Right renal pelvis (tissue), 4 donors: ENCODE results near the gene SLC30A3. TPM values are rescaled to one million over a fixed set of nuclear protein-coding genes. Genes with fewer than 3 reads are reported as not detected.

ENCODE experiments used
- DNase-seq, 4 donors: peaks; one replicate each; pipeline ENCODE4 v3.0.0-alpha.2; 2013; ENCODE audit warnings: low read depth in 4 of 4, low spot score in 3 of 4, missing footprints in 1 of 4
- polyA plus RNA-seq, 4 donors: library from polyadenylated mRNA; unstranded; fragments of 120-200 nt; gene quantifications; one replicate each; pipeline ENCODE4 v1.2.1, GENCODE V29; 2013; ENCODE audit not compliant: insufficient read length in 4 of 4

SLC30A3 gene
- polyA plus RNA-seq, 4 donors: 5.1 to 7.8 (median 7.6) TPM

DNA sequence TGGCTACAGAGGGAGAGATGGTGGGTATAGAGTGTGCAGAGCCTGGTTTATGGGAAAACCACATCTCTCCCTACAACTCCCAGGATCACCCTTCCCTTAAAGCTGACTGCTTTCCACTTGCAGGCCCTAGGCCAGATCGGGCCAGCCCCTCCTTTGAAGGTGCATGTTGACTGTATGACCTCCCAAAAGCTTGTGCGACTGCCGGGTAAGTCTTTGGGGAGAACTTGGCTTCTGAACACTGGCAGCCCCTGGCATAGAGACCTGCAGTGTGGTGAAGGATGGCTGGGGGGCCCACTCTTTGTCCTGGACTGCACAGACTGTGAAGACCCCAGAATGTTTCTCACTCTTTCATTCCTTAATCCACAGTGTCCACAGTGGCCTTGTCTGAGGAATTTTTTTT lies 26.2 kb downstream of the SLC30A3 start:
- DNase-seq: no peak

DNA sequence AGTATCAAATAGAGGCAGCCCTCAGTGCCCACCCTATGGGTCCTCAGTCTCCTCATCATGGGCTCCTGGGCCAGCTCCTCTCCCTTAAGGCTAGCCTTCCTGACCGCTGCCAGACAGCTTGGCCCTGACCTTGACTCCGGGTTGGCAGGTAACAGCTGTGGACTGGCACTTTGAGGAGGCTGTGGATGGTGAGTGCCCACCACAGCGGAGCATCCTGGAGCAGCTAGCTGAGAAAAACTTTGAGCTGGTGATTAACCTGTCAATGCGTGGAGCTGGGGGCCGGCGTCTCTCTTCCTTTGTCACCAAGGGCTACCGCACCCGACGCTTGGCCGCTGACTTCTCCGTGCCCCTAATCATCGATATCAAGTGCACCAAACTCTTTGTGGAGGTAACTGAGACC lies 26.7 kb downstream of the SLC30A3 start:
- no peak for DNase-seq

DNA sequence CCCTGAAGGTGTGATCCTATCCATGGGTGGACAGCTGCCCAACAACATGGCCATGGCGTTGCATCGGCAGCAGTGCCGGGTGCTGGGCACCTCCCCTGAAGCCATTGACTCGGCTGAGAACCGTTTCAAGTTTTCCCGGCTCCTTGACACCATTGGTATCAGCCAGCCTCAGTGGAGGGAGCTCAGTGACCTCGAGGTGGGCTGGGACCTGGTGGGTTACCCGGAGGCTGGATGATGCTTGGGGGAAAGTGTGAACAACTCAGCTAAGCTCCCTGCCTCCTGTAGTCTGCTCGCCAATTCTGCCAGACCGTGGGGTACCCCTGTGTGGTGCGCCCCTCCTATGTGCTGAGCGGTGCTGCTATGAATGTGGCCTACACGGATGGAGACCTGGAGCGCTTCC lies 29.5 kb downstream of the SLC30A3 start:
- no peak for DNase-seq

DNA sequence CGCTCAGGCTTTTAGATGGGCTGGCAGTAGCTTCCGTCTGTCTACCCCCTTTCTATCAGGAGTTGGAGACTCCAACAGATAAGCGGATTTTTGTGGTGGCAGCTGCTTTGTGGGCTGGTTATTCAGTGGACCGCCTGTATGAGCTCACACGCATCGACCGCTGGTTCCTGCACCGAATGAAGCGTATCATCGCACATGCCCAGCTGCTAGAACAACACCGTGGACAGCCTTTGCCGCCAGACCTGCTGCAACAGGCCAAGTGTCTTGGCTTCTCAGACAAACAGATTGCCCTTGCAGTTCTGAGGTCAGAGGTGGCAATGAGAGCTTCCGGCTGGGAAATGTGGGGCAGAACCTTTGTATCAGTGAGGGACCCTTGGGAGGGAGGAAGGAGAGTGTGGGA lies 30.9 kb downstream of the SLC30A3 start:
- DNase-seq: no peak

DNA sequence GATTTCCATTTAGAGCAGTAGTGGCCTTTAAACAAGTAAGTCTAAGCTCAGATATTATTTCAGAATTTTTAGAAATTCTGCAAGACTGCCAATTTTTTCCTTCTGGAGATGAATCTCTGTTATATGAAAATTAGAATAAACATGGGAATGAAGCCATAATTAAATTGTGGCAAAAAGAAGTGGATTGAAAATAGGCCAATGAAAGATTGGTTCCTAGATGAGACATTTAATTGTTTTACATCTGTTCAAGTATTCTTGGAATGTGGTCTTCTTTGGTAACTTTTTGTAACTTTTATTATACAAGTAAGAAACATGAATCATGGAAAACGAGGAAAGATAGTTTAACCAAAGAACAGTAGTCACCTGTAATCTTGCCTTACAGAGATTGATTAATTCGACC lies 35.3 kb downstream of the SLC30A3 start:
- no peak for DNase-seq

DNA sequence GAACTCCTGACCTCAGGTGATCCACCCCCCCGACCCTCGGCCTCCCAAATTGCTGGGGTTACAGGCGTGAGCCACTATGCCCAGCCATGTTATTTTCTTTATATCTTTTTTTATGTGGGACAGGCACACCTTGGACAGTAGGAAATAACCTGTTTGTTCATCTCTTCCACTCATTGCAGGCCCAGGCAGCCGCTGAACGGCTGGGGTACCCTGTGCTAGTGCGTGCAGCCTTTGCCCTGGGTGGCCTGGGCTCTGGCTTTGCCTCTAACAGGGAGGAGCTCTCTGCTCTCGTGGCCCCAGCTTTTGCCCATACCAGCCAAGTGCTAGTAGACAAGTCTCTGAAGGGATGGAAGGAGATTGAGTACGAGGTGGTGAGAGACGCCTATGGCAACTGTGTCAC lies 37.3 kb downstream of the SLC30A3 start:
- no peak for DNase-seq

DNA sequence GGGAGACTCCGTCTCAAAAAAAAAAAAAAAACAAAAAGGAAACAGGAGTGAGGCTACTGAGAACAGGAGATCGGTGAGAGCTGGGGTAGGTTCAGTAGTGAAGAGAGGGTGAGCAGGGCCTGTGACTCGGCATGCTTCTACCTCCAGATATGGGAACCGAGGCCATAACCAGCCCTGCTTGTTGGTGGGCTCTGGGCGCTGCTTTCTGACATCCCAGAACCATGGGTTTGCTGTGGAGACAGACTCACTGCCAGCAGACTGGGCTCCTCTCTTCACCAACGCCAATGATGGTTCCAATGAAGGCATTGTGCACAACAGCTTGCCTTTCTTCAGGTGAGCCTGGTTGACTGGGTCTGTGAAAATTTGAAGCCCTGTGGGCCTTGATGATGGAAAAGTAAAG lies 39.4 kb downstream of the SLC30A3 start:
- no peak for DNase-seq

DNA sequence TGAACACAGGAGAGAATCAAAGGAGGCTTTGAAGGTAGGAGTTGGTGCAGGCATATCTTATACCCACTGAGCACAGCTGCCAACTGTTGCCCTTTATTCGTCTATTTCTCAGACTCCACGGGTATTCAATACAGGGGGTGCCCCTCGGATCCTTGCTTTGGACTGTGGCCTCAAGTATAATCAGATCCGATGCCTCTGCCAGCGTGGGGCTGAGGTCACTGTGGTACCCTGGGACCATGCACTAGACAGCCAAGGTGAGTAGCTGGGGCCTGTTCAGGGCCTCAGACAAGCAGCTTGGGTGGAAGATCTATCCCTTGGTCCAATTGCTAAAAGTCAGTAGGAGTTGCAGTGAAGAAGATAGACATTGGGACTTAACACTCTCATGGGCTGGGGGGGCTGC lies 40.4 kb downstream of the SLC30A3 start:
- DNase-seq: no peak

DNA sequence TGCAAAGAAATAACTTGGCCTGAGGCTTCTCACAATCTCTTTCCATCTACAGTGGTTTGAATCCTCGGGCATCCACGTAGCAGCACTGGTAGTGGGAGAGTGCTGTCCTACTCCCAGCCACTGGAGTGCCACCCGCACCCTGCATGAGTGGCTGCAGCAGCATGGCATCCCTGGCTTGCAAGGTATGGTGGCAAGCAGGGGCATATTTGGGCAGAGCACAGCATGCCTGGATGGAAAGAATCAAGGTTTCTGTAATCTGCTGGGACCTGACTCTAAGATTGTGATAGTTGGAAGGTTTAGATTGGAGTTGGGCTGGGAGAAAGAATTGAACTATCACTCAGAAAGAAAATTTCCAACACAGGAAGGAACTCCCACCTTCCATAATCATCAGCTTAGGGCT lies 41.7 kb downstream of the SLC30A3 start:
- DNase-seq: no peak

DNA sequence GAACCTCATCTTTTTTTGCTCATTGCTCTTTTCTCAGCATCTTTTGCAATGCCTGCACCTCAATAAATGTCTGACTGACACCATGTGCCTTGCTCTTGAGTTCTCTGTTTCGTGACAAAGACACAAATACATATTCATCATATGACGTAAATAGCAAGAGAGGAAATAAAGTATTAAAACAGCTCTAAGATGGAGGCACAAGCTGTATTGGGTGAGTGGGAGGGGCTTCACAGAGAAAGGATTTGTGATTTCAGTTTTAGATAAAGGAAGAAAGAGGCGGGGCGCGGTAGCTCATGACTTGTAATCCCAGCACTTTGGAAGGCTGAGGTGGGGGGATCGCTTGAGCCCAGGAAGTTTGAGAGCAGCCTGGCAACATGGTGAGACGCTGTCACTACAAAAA lies 42.8 kb downstream of the SLC30A3 start:
- DNase-seq: no peak

DNA sequence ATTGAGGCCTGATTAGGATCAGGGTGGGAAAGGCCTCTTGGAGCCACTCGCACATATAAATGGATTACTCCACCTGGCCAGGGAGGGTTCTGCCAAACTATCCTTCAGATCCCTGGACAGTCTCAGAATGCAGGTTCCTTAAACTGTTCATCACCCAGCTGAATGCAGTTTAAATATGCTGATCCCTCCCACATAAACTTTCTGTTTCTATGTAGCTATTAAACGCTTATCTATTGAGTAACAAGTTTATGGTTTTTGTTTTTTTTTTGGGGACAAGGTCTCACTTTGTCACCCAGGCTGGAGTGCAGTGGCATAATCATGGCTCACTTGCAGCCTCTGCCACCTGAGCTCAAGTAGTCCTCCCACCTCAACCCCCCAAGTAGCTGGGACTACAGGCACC lies 43.8 kb downstream of the SLC30A3 start:
- DNase-seq: no peak

DNA sequence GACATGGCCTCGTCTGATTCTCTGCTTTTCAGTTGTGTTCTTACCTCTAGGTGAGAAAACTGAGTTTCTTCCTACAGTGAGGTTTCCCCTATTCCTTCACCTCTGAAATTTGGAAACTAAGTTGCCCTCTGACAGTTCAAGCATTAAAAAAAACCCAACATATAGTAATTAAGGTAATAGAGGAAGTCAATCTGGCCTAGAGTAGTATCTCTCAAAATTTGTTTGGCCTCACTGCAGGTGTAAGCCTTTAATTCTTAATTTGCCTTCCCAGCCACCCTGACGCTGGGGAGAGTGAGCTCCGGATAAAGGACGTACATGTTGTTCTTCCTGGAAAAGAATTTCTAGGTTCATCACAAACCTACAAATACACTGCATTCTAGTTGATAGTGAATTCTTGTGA lies 44.2 kb downstream of the SLC30A3 start:
- DNase-seq: no peak

DNA sequence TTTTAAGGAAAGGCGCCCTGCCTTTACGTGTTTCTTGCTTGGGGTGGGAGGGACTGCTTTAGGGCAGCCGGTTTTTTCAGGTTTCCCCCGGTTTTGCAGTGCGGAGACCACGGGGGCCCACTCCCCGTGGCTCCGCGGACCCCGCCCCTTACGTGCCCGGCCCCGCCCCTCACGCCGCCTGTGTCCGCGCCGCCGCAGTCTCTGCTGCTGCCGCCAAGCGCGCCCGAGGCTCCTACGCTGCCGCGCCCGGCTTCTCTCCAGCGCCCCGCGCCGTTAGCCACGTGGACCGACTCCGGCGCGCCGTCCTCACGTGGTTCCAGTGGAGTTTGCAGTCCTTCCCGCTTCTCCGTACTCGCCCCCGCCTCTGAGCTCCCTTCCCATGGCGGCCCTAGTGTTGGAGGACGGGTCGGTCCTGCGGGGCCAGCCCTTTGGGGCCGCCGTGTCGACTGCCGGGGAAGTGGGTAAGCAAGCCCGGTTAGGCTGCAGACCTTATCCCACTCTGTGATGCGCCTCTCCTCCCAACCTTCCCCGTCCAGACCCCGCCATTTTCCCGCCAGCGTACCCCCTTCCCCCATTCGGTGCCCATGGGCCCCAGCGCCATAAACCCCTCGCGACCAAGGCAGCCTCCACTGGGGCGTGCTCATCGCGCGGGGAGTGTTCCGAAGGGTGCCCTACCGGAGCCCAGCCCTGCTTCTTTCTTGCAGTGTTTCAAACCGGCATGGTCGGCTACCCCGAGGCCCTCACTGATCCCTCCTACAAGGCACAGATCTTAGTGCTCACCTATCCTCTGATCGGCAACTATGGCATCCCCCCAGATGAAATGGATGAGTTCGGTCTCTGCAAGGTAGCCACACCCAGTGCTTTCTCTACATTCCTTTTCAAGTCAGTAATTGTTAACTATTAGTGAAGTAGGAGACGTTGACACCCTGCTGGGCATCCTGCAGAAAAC lies 45.4 kb downstream of the SLC30A3 start, which contains the start of gene CAD:
Gene CAD, plus strand, starts transcription at position 197 of the 949 bp plus-strand sequence. Its CDS starts 183 bp downstream, at position 380.
- DNase-seq: peak; percentile 47 to 67 (median 62)

DNA sequence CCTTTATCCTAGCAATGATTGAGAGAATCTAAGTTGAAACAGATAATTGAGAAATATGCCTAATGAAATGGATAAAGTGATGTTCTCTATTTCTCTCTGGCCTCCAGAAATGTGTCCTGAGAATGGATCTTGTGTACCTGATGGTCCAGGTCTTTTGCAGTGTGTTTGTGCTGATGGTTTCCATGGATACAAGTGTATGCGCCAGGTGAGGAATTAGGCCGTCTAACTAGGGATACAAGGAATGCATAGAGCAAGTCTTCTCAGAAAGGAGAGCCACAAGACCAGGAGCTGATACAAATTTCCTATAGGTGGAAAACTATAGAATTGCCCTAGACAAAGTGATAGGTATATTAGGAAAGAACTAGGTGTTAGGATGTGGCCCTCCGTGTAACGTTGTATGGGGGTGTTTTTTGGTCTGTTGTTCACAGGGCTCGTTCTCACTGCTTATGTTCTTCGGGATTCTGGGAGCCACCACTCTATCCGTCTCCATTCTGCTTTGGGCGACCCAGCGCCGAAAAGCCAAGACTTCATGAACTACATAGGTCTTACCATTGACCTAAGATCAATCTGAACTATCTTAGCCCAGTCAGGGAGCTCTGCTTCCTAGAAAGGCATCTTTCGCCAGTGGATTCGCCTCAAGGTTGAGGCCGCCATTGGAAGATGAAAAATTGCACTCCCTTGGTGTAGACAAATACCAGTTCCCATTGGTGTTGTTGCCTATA lies 46.3 kb downstream of the SLC30A3 start:
- no peak for DNase-seq

DNA sequence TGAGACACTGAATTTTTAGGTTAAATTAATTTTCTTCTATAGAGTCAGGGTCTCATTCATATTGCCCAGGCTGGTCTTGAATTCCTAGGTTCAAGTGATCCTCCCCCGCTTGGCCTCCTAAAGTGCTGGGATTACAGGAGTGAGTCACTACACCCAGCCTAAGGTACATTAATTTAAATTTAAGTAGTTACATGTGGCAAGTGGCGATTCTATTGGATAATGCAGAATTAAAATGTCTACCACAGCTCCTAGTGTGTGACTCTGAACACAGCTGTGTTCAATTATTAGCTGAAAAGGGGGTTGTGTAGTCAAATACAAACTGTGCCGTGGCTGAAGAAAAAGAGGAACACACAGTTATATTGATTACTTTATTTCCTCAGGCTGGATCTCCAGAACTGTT lies 47.9 kb downstream of the SLC30A3 start:
- DNase-seq: no peak

DNA sequence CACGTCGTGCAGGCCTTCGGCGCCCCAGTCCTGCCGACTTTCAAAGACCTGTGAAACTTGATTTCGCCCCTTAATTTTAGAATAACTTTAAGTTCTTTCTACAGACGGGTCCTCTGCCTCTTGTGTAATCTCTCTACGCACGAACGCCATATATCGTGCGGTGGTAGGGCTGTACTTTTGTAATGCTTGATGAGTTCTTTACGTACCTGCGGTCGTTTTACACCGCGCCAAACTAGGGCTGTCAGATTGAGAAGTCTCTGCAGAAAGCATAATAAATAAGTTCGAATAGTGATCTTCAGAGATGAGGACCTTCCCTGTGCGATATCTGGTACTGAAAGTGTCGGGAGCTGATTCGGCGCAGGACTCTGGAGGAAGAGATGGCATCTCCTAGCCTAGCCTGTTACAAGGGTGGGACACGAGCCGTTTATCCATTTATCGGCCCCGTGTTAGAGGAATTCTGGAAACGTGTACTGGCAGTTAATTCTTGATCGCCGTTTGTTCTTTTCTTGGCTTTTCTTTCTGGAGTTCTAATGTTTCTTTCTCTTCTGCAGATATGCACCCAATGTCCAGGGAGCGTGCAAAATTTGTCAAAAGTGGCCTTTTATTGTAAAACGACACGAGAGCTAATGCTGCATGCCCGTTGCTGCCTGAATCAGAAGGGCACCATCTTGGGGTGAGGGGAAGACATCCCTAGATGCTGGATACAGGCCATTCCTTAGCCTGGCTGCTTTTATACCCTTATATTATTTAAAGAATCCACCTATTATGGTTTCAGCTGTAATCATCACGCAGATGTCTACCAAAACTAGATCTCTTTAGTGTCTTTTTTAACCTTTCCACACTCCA lies 50.0 kb downstream of the SLC30A3 start:
- peak in 2 of 4 donors; percentile 31 to 68 for DNase-seq

DNA sequence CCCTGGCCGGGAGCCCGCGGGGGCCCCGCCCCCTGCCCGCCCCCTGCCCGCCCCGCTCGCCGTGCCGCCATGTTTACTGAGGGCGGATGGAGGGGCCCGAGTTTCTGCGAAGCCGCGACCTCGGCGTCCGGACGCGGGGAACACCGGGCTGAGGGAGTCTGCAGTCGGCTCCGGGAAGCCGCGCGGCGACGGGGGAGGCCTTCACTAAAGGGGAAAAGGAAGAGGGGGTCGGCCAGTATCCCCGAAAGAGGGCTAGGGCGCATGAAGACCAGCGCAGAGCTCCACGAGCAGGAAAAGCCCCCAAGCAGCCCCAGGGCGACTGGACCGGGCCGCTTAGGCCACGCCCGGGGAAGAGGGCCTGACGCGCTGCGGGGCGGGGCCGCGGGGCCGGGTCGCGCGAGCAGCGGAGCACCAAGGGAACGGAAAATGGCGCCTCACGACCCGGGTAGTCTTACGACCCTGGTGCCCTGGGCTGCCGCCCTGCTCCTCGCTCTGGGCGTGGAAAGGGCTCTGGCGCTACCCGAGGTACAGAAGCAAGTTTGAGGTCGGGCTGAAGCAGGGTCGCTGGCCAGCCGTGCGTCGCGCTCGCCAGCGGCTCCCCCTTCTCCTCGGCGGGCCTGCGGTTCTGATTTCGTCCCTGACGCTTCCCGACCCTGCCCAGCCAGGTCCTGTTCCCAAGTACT lies 50.8 kb downstream of the SLC30A3 start, which contains the start of the genes ATRAID and SLC5A6:
Gene ATRAID, plus strand, starts transcription at position 99 of the 683 bp plus-strand sequence. Its CDS starts 328 bp downstream, at position 427.
Gene SLC5A6, minus strand, starts transcription at position 326 of the 683 bp plus-strand sequence. CDS start 4,618 bp downstream, outside the sequence.
- peak; percentile 81 to 89 (median 84) for DNase-seq

DNA sequence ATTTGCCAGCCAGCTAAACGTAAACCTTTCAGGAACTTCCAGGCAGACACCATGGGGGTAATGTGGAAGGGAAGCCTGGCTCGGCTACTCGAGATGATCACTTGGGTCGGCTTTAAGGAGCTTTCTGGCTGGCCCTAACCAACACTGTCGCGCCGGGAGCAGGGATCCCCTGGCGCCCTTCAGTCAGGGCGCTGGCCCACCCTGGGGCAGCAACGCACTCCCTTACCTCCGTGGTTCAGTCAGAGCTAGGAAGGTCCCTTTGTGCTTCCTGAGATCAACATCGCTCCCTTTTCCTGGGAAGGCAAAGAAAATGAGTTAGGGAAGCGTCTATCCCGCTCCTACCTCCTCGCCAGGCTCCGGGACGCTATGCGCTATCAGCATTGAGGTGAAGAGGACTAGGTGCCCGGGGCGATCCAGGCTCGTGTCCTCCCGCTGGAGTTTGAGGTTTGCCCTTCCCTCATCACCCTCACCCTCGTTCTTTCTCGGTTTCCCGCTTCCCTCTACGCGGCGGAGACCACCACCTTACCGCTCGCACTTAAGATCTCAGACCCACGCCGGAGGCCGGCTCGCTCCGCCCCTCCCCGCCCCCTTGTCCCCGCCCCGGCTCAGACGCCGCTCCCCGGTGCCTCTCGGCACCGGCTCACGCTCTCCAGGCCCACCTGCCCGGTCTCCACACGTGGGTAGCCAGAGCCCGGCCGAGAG lies 51.5 kb downstream of the SLC30A3 start:
- DNase-seq: no peak
